SK-N-SH treated with all-trans-retinoic acid at 6 μM for 48 hours (cell line): ENCODE measurements around the gene PRKCSH.

Experiments
- PATZ1 ChIP-seq: fragments of 250-450 bp; sonication (Bioruptor Pico); IDR thresholded peaks from 2 replicates; pipeline ENCODE4 v1.8.0; 2020; ENCODE audit warnings: mild to moderate bottlenecking, moderate library complexity, borderline replicate concordance
- TCF4 ChIP-seq: fragments of 250-450 bp; sonication (Bioruptor Pico); IDR thresholded peaks from 2 replicates; pipeline ENCODE4 v1.8.0; 2021; ENCODE audit warnings: mild to moderate bottlenecking, moderate library complexity, borderline replicate concordance

GRCh38 chr19:11499890-11500420 lies 64.5 kb downstream of the PRKCSH start:
- no peak for TF ChIP-seq TCF4 (CRISPR knock-in tag)
- no peak for TF ChIP-seq PATZ1 (CRISPR knock-in tag)
